ENCODE results near the gene PTP4A1. TPM values are rescaled to one million over a fixed set of nuclear protein-coding genes. Genes with fewer than 3 reads are reported as not detected.

The PTP4A1 gene
- total and polyA plus RNA-seq, 2 of the 13 experiments (the other 11 are each of a cell fraction or from before 2014, with no cell fraction given), result 141 to 376 TPM

DNA sequence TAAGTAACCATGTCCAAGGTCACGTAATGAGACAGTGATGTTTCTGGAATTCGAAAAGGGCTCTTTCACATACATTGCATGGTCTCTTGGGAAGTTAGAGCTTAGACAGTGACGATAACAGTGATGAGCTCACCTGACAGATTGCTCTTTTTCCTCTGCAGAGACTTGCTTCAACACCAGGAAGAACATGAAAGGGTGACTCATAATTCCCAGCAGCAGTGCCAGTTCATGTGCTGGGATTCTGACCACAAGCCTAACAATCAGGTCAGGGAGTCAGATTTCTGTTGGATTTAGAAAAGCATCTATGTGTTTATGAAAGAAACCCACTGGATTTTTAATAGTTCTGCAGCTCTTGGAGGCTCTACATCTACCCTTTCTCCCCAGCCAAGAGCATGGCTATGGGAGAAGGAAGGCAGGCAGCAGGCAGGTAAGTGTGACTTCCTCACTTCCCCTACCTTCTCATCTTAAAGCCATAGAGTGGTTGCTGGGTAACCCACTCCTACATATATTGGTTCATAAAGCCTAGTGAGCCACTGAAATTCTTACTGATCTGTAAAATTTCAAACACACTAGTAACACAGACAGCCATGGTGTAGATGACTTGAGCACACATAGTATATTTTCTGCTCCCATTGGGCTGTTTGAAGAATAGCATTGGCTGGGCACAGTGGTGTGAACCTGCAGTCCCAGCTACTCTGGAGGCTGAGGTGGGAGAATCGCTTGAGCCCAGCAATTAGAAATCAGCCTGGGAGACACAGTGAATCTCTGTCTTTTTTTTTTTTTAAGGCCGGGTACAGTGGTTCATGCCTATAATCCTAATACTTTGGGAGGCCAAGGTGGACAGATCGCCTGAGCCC is 44.4 kb upstream of the PTP4A1 start (continued):
- TF ChIP-seq FOXP4 (CRISPR knock-in tag; IDR thresholded peaks at IDR 0.05), result peak; percentile 49; the same call in 1 of the 2 replicates
- peak; percentile 72; the same call in 1 of the 2 replicates for TF ChIP-seq GATA4 (IDR thresholded peaks at IDR 0.05; ENCODE audit: borderline replicate concordance, low read depth)
- TF ChIP-seq, protein P1, sequence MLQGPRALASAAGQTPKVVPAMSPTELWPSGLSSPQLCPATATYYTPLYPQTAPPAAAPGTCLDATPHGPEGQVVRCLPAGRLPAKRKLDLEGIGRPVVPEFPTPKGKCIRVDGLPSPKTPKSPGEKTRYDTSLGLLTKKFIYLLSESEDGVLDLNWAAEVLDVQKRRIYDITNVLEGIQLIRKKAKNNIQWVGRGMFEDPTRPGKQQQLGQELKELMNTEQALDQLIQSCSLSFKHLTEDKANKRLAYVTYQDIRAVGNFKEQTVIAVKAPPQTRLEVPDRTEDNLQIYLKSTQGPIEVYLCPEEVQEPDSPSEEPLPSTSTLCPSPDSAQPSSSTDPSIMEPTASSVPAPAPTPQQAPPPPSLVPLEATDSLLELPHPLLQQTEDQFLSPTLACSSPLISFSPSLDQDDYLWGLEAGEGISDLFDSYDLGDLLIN (CRISPR knock-in tag; IDR thresholded peaks at IDR 0.05; ENCODE audit: borderline replicate concordance), result no peak
- TF ChIP-seq, protein P2, sequence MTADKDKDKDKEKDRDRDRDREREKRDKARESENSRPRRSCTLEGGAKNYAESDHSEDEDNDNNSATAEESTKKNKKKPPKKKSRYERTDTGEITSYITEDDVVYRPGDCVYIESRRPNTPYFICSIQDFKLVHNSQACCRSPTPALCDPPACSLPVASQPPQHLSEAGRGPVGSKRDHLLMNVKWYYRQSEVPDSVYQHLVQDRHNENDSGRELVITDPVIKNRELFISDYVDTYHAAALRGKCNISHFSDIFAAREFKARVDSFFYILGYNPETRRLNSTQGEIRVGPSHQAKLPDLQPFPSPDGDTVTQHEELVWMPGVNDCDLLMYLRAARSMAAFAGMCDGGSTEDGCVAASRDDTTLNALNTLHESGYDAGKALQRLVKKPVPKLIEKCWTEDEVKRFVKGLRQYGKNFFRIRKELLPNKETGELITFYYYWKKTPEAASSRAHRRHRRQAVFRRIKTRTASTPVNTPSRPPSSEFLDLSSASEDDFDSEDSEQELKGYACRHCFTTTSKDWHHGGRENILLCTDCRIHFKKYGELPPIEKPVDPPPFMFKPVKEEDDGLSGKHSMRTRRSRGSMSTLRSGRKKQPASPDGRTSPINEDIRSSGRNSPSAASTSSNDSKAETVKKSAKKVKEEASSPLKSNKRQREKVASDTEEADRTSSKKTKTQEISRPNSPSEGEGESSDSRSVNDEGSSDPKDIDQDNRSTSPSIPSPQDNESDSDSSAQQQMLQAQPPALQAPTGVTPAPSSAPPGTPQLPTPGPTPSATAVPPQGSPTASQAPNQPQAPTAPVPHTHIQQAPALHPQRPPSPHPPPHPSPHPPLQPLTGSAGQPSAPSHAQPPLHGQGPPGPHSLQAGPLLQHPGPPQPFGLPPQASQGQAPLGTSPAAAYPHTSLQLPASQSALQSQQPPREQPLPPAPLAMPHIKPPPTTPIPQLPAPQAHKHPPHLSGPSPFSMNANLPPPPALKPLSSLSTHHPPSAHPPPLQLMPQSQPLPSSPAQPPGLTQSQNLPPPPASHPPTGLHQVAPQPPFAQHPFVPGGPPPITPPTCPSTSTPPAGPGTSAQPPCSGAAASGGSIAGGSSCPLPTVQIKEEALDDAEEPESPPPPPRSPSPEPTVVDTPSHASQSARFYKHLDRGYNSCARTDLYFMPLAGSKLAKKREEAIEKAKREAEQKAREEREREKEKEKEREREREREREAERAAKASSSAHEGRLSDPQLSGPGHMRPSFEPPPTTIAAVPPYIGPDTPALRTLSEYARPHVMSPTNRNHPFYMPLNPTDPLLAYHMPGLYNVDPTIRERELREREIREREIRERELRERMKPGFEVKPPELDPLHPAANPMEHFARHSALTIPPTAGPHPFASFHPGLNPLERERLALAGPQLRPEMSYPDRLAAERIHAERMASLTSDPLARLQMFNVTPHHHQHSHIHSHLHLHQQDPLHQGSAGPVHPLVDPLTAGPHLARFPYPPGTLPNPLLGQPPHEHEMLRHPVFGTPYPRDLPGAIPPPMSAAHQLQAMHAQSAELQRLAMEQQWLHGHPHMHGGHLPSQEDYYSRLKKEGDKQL (CRISPR knock-in tag; IDR thresholded peaks at IDR 0.05; ENCODE audit: low read depth), result peak; percentile 89
- peak; percentile 67 for TF ChIP-seq POLR2G (IDR thresholded peaks at IDR 0.05; ENCODE audit: low read depth, low read length)
- TF ChIP-seq ZFP41 (CRISPR knock-in tag; IDR thresholded peaks at IDR 0.05; ENCODE audit: borderline replicate concordance), result no peak
- peak in 1 of 2 experiments; percentile 0; a peak in 1 of 4 replicates for TF ChIP-seq MAFK (conservative IDR thresholded peaks at IDR 0.05 in 1 of 2, IDR thresholded peaks at IDR 0.05 in 1 of 2; ENCODE audit: low read length in 2 of 2)
- TF ChIP-seq BRD4 (CRISPR knock-in tag; IDR thresholded peaks at IDR 0.05), result no peak
- TF ChIP-seq ZNF382 (CRISPR knock-in tag; IDR thresholded peaks at IDR 0.05; ENCODE audit: borderline replicate concordance), result no peak
- TF ChIP-seq PCBP2 (optimal IDR thresholded peaks at IDR 0.05; ENCODE audit: low read depth, low read length, poor library complexity, severe bottlenecking), result no peak
- TF ChIP-seq ZNF124 (CRISPR knock-in tag; IDR thresholded peaks at IDR 0.05), result 0 out of 2 replicates have a peak, but pooled peaks have one; percentile 62
- no peak for TF ChIP-seq NCOA1 (CRISPR knock-in tag; IDR thresholded peaks at IDR 0.05)
- no peak for TF ChIP-seq AHR (CRISPR knock-in tag; IDR thresholded peaks at IDR 0.05)
- TF ChIP-seq ZNF143 (CRISPR knock-in tag; IDR thresholded peaks at IDR 0.05), result peak; percentile 65
- 0 out of 2 replicates have a peak, but pooled peaks have one; percentile 29 for TF ChIP-seq RFXANK (CRISPR knock-in tag; IDR thresholded peaks at IDR 0.05)
